GM12878 (cell line): ENCODE data around the gene ANAPC10. TPM values are rescaled to one million over a fixed set of nuclear protein-coding genes. Genes with fewer than 3 reads are reported as not detected.

Experiments
- ATAC-seq: fragments of 200-7000 bp; cut with Tn5 transposase; 3 replicates; pipeline ENCODE4 v1.9.1; 2020; ENCODE audit warnings: mild to moderate bottlenecking, moderate library complexity
- BruUV-seq: library from RNA; stranded (reverse); fragments of 400-500 nt; replicated peaks from 2 replicates; lab custom pipeline; 2021; lab: Mats Ljungman, UMichigan
- CTCF ChIA-PET: fragments of 300-600 bp; sonication (Branson Sonifier 250); formaldehyde crosslinking; extraction: SDS; loops from one replicate; lab custom pipeline; 2021; ENCODE audit warnings: inconsistent platforms; lab: Yijun Ruan, JAX
- POLR2A ChIA-PET: fragments of 350-600 bp; formaldehyde crosslinking; extraction: SDS; loops from one replicate; lab custom pipeline; 2021; ENCODE audit warnings: inconsistent platforms; lab: Charles Lee
- RAD21 ChIA-PET: fragments of 300-600 bp; sonication (Branson Sonifier 250); formaldehyde crosslinking; loops from one replicate; lab custom pipeline; 2023; ENCODE audit warnings: antibody characterized with exemption; ENCODE audit not compliant: unreplicated experiment; lab: Charles Lee
- SMC1A ChIA-PET: fragments of 300-600 bp; sonication (Branson Sonifier 250); formaldehyde crosslinking; loops from one replicate; lab custom pipeline; 2023; ENCODE audit not compliant: unreplicated experiment, uncharacterized antibody; lab: Charles Lee
- DNase-seq: peaks from one replicate; pipeline ENCODE4 v3.0.0-alpha.2; 2011; ENCODE audit warnings: low read depth, low spot score
- FAIRE-seq: peaks from 3 replicates; lab custom pipeline; 2011; peaks lifted over from hg19 to GRCh38; lab: Jason Lieb, UNC
- H2AFZ ChIP-seq: 2 replicates; pipeline ENCODE4 v1.6.0; 2011; ENCODE audit warnings: low read depth, low read length, control low read depth; ENCODE audit not compliant: control insufficient read depth
- H3K27ac ChIP-seq: 2 replicates; pipeline ENCODE4 v1.5.1; 2011; ENCODE audit warnings: control low read depth; ENCODE audit not compliant: control insufficient read depth, insufficient read depth
- H3K27me3 ChIP-seq, 2 experiments: replicated peaks in 1 of 2; 2 replicates each; pipeline versions ENCODE4 v1.6.0 to v1.6.1; 2011; ENCODE audit warnings: low read length in 1 of 2; ENCODE audit not compliant: control insufficient read depth in 2 of 2, insufficient read depth in 2 of 2
- H3K36me3 ChIP-seq, 2 experiments: 2 replicates each; pipeline ENCODE4 v1.5.1; 2011; ENCODE audit warnings: low read length in 1 of 2; ENCODE audit not compliant: control insufficient read depth in 2 of 2, insufficient read depth in 2 of 2
- H3K4me1 ChIP-seq: 2 replicates; pipeline ENCODE4 v1.6.1; 2011; ENCODE audit warnings: mild to moderate bottlenecking, low read length, moderate library complexity, mixed read lengths; ENCODE audit not compliant: control insufficient read depth, insufficient read depth
- H3K4me2 ChIP-seq: 2 replicates; pipeline ENCODE4 v1.6.0; 2011; ENCODE audit warnings: control low read depth; ENCODE audit not compliant: control insufficient read depth, insufficient read depth
- H3K4me3 ChIP-seq: fragments of 200-600 bp; sonication (generic); 2 replicates; pipeline ENCODE4 v1.5.1; 2016
- H3K79me2 ChIP-seq: 2 replicates; pipeline ENCODE4 v1.6.0; 2011; ENCODE audit warnings: low read length; ENCODE audit not compliant: control insufficient read depth, insufficient read depth
- H3K9ac ChIP-seq: 2 replicates; pipeline ENCODE4 v1.8.0; 2011; ENCODE audit warnings: low read length, control low read depth, mixed read lengths; ENCODE audit not compliant: control insufficient read depth, insufficient read depth
- H3K9me3 ChIP-seq: replicated peaks from 3 replicates; pipeline ENCODE4 v1.5.1; 2011; ENCODE audit warnings: mild to moderate bottlenecking, low read length; ENCODE audit not compliant: control insufficient read depth, insufficient read depth
- H4K20me1 ChIP-seq: 2 replicates; pipeline ENCODE4 v1.6.0; 2011; ENCODE audit not compliant: control insufficient read depth, insufficient read depth
- CREM ChIP-seq: IDR thresholded peaks from 2 replicates; pipeline ENCODE4 v1.6.1; 2014; ENCODE audit warnings: antibody characterized with exemption, low read depth
- E2F8 ChIP-seq: fragments of 450-650 bp; IDR thresholded peaks from 2 replicates; pipeline ENCODE4 v1.6.1; 2018; ENCODE audit warnings: mild to moderate bottlenecking, low read depth, moderate library complexity; ENCODE audit not compliant: partially characterized antibody
- IKZF2 ChIP-seq, 2 experiments: fragments of 450-650 bp; IDR thresholded peaks; 2 replicates each; pipeline ENCODE4 v1.6.1; 2017; ENCODE audit warnings: mild to moderate bottlenecking in 2 of 2, moderate library complexity in 2 of 2
- NBN ChIP-seq: fragments of 450-650 bp; IDR thresholded peaks from 2 replicates; pipeline ENCODE4 v1.6.1; 2016
- NFIC ChIP-seq: IDR thresholded peaks from 2 replicates; pipeline ENCODE4 v1.6.1; 2012; ENCODE audit warnings: low read depth, mild to moderate bottlenecking, inconsistent platforms, low read length, moderate library complexity
- NR2C2 ChIP-seq: IDR thresholded peaks from 2 replicates; pipeline ENCODE4 v1.6.1; 2011; ENCODE audit warnings: borderline replicate concordance, low read depth; ENCODE audit not compliant: control insufficient read depth, insufficient read length
- NR2F1 ChIP-seq: fragments of 450-650 bp; conservative IDR thresholded peaks from 2 replicates; pipeline ENCODE4 v1.6.1; 2017; ENCODE audit warnings: mild to moderate bottlenecking
- NRF1 ChIP-seq: conservative IDR thresholded peaks from 2 replicates; pipeline ENCODE4 v1.6.1; 2011; ENCODE audit warnings: mild to moderate bottlenecking, low read depth, low read length, improper control_type of control experiment
- PAX8 ChIP-seq: fragments of 450-650 bp; IDR thresholded peaks from 2 replicates; pipeline ENCODE4 v1.6.1; 2017; ENCODE audit warnings: mild to moderate bottlenecking, moderate library complexity
- RELB ChIP-seq: fragments of 450-650 bp; IDR thresholded peaks from 2 replicates; pipeline ENCODE4 v1.6.1; 2017; ENCODE audit warnings: low read depth, mild to moderate bottlenecking, moderate library complexity
- RUNX3 ChIP-seq: IDR thresholded peaks from 2 replicates; pipeline ENCODE4 v1.6.1; 2012; ENCODE audit warnings: low read length, inconsistent platforms
- TCF3 ChIP-seq: IDR thresholded peaks from 2 replicates; pipeline ENCODE4 v1.6.1; 2012; ENCODE audit warnings: low read depth, mild to moderate bottlenecking, low read length, borderline replicate concordance; ENCODE audit not compliant: insufficient read depth
- TCF7 ChIP-seq: IDR thresholded peaks from 2 replicates; pipeline ENCODE4 v1.6.1; 2014; ENCODE audit warnings: antibody characterized with exemption, borderline replicate concordance
- ZBTB11 ChIP-seq: fragments of 450-650 bp; formaldehyde crosslinking; IDR thresholded peaks from 2 replicates; pipeline ENCODE4 v1.5.0; 2022; ENCODE audit warnings: mild to moderate bottlenecking, missing genetic modification characterization
- WGBS: methylation state at CpG from one replicate; pipeline ENCODE4 v1.1.6; 2016; ENCODE audit warnings: low lambda C conversion rate; ENCODE audit not compliant: insufficient replicate concordance, insufficient coverage; ENCODE audit errors: missing lambda C conversion rate; 5-methylcytosine and 5-hydroxymethylcytosine counted together
- in situ Hi-C: fragments of 300-500 bp; cut with MboI; formaldehyde crosslinking; loops from 9 replicates; pipeline ENCODE4 v1.14.3; 2018; ENCODE audit warnings: mixed read lengths
- intact Hi-C: fragments of 100-400 bp; cut with micrococcal nuclease; formaldehyde crosslinking; loops from one replicate; pipeline ENCODE4 v1.14.2; 2022; ENCODE audit not compliant: unreplicated experiment
- polyA plus RNA-seq, 11 experiments: library from polyadenylated mRNA; depleted of rRNA in 4 of 11; unstranded in 6 of 11; stranded (reverse) in 5 of 11; fragments of >200 nt; fragmentation: Nextera tagmentation in 4 of 11; fragmentation: Illumina TruSeq in 1 of 11; extraction: Ambion mirVana in 4 of 11; extraction: Trizol in 1 of 11; gene quantifications; 1 replicate in 1 of 11; 2 replicates in 10 of 11; pipeline versions ENCODE4 v1.2.1 to v1.2.3, GENCODE V29; 2011 to 2016; ENCODE audit warnings: inconsistent platforms in 2 of 11, missing spikeins in 2 of 11, low read depth in 1 of 11
- total RNA-seq, 4 experiments: library from RNA; depleted of rRNA in 3 of 4; stranded (reverse); fragments of >200 nt in 3 of 4; fragmentation: Illumina TruSeq in 1 of 4; extraction: Trizol in 1 of 4; gene quantifications; 2 replicates each; pipeline versions ENCODE4 v1.2.1 to v1.2.3, GENCODE V29; 2013 to 2021
- TF ChIP-seq, protein P1 (sequence below): fragments of 450-650 bp; IDR thresholded peaks from 2 replicates; pipeline ENCODE4 v1.6.1; 2016; ENCODE audit warnings: mild to moderate bottlenecking

Gene ANAPC10
- total and polyA plus RNA-seq, 10 of the 15 experiments (the other 5 are each of a cell fraction or from before 2014, with no cell fraction given) = 23.8 to 73.7 (median 48.5) TPM

- no peak overlapping the region for H3K9ac ChIP-seq
- no peaks in the 10 kb centered on the region for H3K27me3 ChIP-seq
- intact Hi-C loops (no loop called here), in situ Hi-C loops (no loop called here)
- no peaks in the 10 kb centered on the region; the same call in 1 of the 3 replicates for H3K9me3 ChIP-seq
- WGBS = 0% methylated on average over 1 of the region's 1 CpG
- H3K4me1 ChIP-seq = no peaks in the 10 kb centered on the region
- ChIA-PET CTCF (no interaction called here), RAD21 (interaction anchor here (0.6 kb wide), 1 partner anchor 99 kb away, joined by 3 read pairs; no protein-coding TSS in a partner anchor), POLR2A (no interaction called here), SMC1A (interaction anchor here (0.9 to 2.0 kb wide), 7 partner anchors 8 to 113 kb away, joined by 3 to 7 read pairs (median 4); no protein-coding TSS in a partner anchor)
- H3K36me3 ChIP-seq = no peaks in the 10 kb centered on the region
- peak; percentile 19 for DNase-seq
- BruUV-seq = no TSS peak
- no peaks in the 10 kb centered on the region for H3K79me2 ChIP-seq
- FAIRE-seq = no peak
- peak overlapping the region; percentile 33; the same call in 1 of the 2 replicates for H3K4me2 ChIP-seq
- H3K4me3 ChIP-seq = no peak overlapping the region
- peak overlapping the region; percentile 18; the same call in 1 of the 2 replicates for H3K27ac ChIP-seq
- H2AFZ ChIP-seq = no peak overlapping the region; the same call in 1 of the 2 replicates
- H4K20me1 ChIP-seq = no peaks in the 10 kb centered on the region
- ATAC-seq = peak; percentile 73
- peak; percentile 90 for TF ChIP-seq NR2F1
- TF ChIP-seq PAX8 = no peak
- no peak for TF ChIP-seq NRF1
- TF ChIP-seq ZBTB11 (CRISPR knock-in tag) = no peak
- TF ChIP-seq RELB = 0 out of 2 replicates have a peak, but pooled peaks have one; percentile 30
- no peak for TF ChIP-seq NR2C2
- TF ChIP-seq NFIC = 0 out of 2 replicates have a peak, but pooled peaks have one; percentile 24
- peak; percentile 22; the same call in 1 of the 2 replicates for TF ChIP-seq RUNX3
- TF ChIP-seq, protein P1, sequence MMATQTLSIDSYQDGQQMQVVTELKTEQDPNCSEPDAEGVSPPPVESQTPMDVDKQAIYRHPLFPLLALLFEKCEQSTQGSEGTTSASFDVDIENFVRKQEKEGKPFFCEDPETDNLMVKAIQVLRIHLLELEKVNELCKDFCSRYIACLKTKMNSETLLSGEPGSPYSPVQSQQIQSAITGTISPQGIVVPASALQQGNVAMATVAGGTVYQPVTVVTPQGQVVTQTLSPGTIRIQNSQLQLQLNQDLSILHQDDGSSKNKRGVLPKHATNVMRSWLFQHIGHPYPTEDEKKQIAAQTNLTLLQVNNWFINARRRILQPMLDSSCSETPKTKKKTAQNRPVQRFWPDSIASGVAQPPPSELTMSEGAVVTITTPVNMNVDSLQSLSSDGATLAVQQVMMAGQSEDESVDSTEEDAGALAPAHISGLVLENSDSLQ = peak; percentile 65
- no peak for TF ChIP-seq TCF3
- peak; percentile 56; the same call in 1 of the 2 replicates for TF ChIP-seq NBN
- peak; percentile 39 to 46; a peak in 2 of 4 replicates for TF ChIP-seq IKZF2 (IDR thresholded peaks at IDR 0.05)
- TF ChIP-seq CREM = no peak
- peak; percentile 63; the same call in 1 of the 2 replicates for TF ChIP-seq TCF7
- no peak for TF ChIP-seq E2F8
Measured at GRCh38 chr4:145019346-145019745, 78.7 kb downstream of the ANAPC10 start.
